GM23338 (cell line): Measurements from ENCODE around the gene SPG21. TPM values are rescaled to one million over a fixed set of nuclear protein-coding genes. Genes with fewer than 3 reads are reported as not detected.

Experiments
- ATAC-seq: fragments of 200-7000 bp; cut with Tn5 transposase; 3 replicates; pipeline ENCODE4 v1.9.1; 2020
- DNase-seq: peaks from one replicate; pipeline ENCODE4 v3.0.0-alpha.2; 2015; ENCODE audit warnings: low spot score
- H2AFZ ChIP-seq: fragments of 200-600 bp; sonication (generic); 2 replicates; pipeline ENCODE4 v1.8.0; 2016; ENCODE audit warnings: antibody characterized with exemption, mild to moderate bottlenecking, moderate library complexity
- H3F3A ChIP-seq: fragments of 200-600 bp; sonication (generic); replicated peaks from 2 replicates; pipeline ENCODE4 v1.8.0; 2017; ENCODE audit warnings: antibody characterized with exemption, mixed run types, low read depth
- H3K27ac ChIP-seq: fragments of 200-600 bp; sonication (generic); 2 replicates; pipeline ENCODE4 v1.6.1; 2016; ENCODE audit warnings: low read depth
- H3K27me3 ChIP-seq: fragments of 200-600 bp; sonication (generic); 2 replicates; pipeline ENCODE4 v1.8.0; 2016; ENCODE audit warnings: mild to moderate bottlenecking, mixed run types, moderate library complexity; ENCODE audit not compliant: insufficient read depth
- H3K36me3 ChIP-seq: fragments of 200-600 bp; sonication (generic); 2 replicates; pipeline ENCODE4 v1.8.0; 2016; ENCODE audit warnings: mild to moderate bottlenecking; ENCODE audit not compliant: insufficient read depth
- H3K4me1 ChIP-seq: fragments of 200-600 bp; sonication (generic); 2 replicates; pipeline ENCODE4 v1.8.0; 2016; ENCODE audit warnings: mild to moderate bottlenecking, moderate library complexity; ENCODE audit not compliant: insufficient read depth
- H3K4me2 ChIP-seq: fragments of 200-600 bp; sonication (generic); 2 replicates; pipeline ENCODE4 v1.7.1; 2017; ENCODE audit warnings: mixed run types
- H3K4me3 ChIP-seq: fragments of 200-600 bp; sonication (generic); 2 replicates; pipeline ENCODE4 v1.6.1; 2016; ENCODE audit warnings: mixed run types
- H3K79me2 ChIP-seq: fragments of 200-600 bp; sonication (generic); replicated peaks from 2 replicates; pipeline ENCODE4 v1.8.0; 2017; ENCODE audit warnings: mild to moderate bottlenecking; ENCODE audit not compliant: insufficient read depth
- H3K9me2 ChIP-seq: fragments of 200-600 bp; sonication (generic); 2 replicates; pipeline ENCODE4 v1.8.0; 2017; ENCODE audit not compliant: insufficient read depth
- H4K20me1 ChIP-seq: fragments of 200-600 bp; sonication (generic); replicated peaks from 2 replicates; pipeline ENCODE4 v1.8.0; 2017; ENCODE audit warnings: mild to moderate bottlenecking; ENCODE audit not compliant: insufficient read depth
- H3K27ac Mint-ChIP-seq: 2 replicates; pipeline ENCODE4 v1.8.0; 2020; ENCODE audit warnings: inconsistent platforms, mild to moderate bottlenecking, moderate library complexity, mixed read lengths
- H3K27me3 Mint-ChIP-seq: 3 replicates; pipeline ENCODE4 v1.8.0; 2022; ENCODE audit warnings: low read depth, mild to moderate bottlenecking, moderate library complexity, mixed read lengths, inconsistent platforms; ENCODE audit not compliant: insufficient read depth, poor library complexity
- H3K36me3 Mint-ChIP-seq: 3 replicates; pipeline ENCODE4 v1.8.0; 2021; ENCODE audit warnings: low read depth, mild to moderate bottlenecking, inconsistent platforms, moderate library complexity, mixed read lengths
- H3K4me1 Mint-ChIP-seq: 3 replicates; pipeline ENCODE4 v1.8.0; 2020; ENCODE audit warnings: mild to moderate bottlenecking, inconsistent platforms, mixed read lengths
- H3K4me3 Mint-ChIP-seq: 3 replicates; pipeline ENCODE4 v1.8.0; 2021; ENCODE audit warnings: moderate library complexity, mild to moderate bottlenecking, inconsistent platforms, mixed read lengths
- H3K9me3 Mint-ChIP-seq: 3 replicates; pipeline ENCODE4 v1.8.0; 2020; ENCODE audit warnings: moderate library complexity, mild to moderate bottlenecking, inconsistent platforms, mixed read lengths
- CREB1 ChIP-seq: fragments of 250-450 bp; sonication (Bioruptor Pico); IDR thresholded peaks from 2 replicates; pipeline ENCODE4 v1.5.0; 2020; ENCODE audit warnings: low read depth, mild to moderate bottlenecking, moderate library complexity
- EZH2phosphoT487 ChIP-seq: fragments of 200-600 bp; sonication (generic); IDR thresholded peaks from one replicate; pipeline ENCODE4 v1.8.1; 2018; ENCODE audit warnings: antibody characterized with exemption; ENCODE audit not compliant: unreplicated experiment
- JUNB ChIP-seq: IDR thresholded peaks from one replicate; pipeline ENCODE4 v1.6.1; 2016; ENCODE audit warnings: antibody characterized with exemption; ENCODE audit not compliant: unreplicated experiment
- POLR2AphosphoS5 ChIP-seq: IDR thresholded peaks from 2 replicates; pipeline ENCODE4 v1.6.1; 2016; ENCODE audit warnings: antibody characterized with exemption, low read depth
- STAT1 ChIP-seq: IDR thresholded peaks from one replicate; pipeline ENCODE4 v1.6.1; 2016; ENCODE audit warnings: antibody characterized with exemption; ENCODE audit not compliant: unreplicated experiment
- ZNF114 ChIP-seq: fragments of 250-450 bp; sonication (Bioruptor Pico); IDR thresholded peaks from 2 replicates; pipeline ENCODE4 v1.5.0; 2020; ENCODE audit warnings: mild to moderate bottlenecking, moderate library complexity
- ZNF331 ChIP-seq: fragments of 250-450 bp; sonication (Bioruptor Pico); IDR thresholded peaks from 2 replicates; pipeline ENCODE4 v1.5.0; 2020; ENCODE audit warnings: low read depth, mild to moderate bottlenecking, moderate library complexity
- polyA plus RNA-seq: library from polyadenylated mRNA; unstranded; fragments of >200 nt; fragmentation: Nextera tagmentation; extraction: Ambion mirVana; gene quantifications from 2 replicates; pipeline ENCODE4 v1.2.1, GENCODE V29; 2016
- total RNA-seq: library from RNA; depleted of rRNA; stranded (reverse); fragments of >200 nt; shearing (Covaris generic); gene quantifications from 2 replicates; pipeline ENCODE4 v1.2.3, GENCODE V29; 2014
- TF ChIP-seq, protein P1 (sequence below): IDR thresholded peaks from one replicate; pipeline ENCODE4 v1.6.1; 2018; ENCODE audit warnings: antibody characterized with exemption; ENCODE audit not compliant: unreplicated experiment
- TF ChIP-seq, protein P2 (sequence below): IDR thresholded peaks from 2 replicates; pipeline ENCODE4 v1.6.1; 2016; ENCODE audit warnings: antibody characterized with exemption
- TF ChIP-seq, protein P3 (sequence below), 2 experiments: fragments of 200-600 bp in 1 of 2; sonication (generic) in 1 of 2; conservative IDR thresholded peaks; 2 replicates each; pipeline versions ENCODE4 v1.5.1 to v1.6.1; 2016 to 2017; ENCODE audit warnings: antibody characterized with exemption in 2 of 2, low read depth in 2 of 2, mild to moderate bottlenecking in 2 of 2, moderate library complexity in 1 of 2

Gene SPG21
- total and polyA plus RNA-seq, 2 experiments from 2014 or later, result 81.0 to 102 TPM

DNA sequence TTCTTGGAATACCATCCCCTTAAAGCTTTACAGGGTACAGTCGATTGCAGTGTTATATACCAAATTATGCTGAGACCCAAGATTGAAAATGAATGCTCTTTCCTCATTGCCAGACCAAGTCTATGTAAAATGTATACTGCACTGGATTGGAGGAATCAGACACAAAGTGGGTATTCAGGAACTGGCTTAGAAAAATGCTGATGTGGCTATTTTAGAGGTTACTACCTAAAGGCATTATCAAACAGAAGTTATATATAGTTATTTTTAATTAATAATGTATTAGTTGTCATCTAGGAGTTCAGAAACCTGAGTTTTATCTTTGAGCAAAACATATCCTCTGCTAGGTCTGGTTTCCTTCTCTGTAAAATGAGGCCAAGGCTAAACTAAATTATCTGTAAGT, 3.6 kb upstream of the SPG21 start:
- H3K27me3 Mint-ChIP-seq, result no peaks in the 10 kb centered on the region

GRCh38 chr15:64991536-64992135, 1.9 kb upstream of the SPG21 start:
- Histone ChIP-seq H4K20me1 (peaks cover 6% of the 10 kb centered on the region; the same call in 1 of the 2 replicates), H3K27me3 (no peaks in the 10 kb centered on the region), H3K4me3 (no peak overlapping the region), H3K9me2 (no peaks in the 10 kb centered on the region), H3F3A (peaks cover 8% of the 10 kb centered on the region), H3K36me3 (no peaks in the 10 kb centered on the region), H3K27ac (no peak overlapping the region), H3K4me2 (no peak overlapping the region), H3K79me2 (peaks cover 19% of the 10 kb centered on the region), H3K4me1 (no peaks in the 10 kb centered on the region; the same call in 1 of the 2 replicates), H2AFZ (no peak overlapping the region)
- TF ChIP-seq, protein P1, sequence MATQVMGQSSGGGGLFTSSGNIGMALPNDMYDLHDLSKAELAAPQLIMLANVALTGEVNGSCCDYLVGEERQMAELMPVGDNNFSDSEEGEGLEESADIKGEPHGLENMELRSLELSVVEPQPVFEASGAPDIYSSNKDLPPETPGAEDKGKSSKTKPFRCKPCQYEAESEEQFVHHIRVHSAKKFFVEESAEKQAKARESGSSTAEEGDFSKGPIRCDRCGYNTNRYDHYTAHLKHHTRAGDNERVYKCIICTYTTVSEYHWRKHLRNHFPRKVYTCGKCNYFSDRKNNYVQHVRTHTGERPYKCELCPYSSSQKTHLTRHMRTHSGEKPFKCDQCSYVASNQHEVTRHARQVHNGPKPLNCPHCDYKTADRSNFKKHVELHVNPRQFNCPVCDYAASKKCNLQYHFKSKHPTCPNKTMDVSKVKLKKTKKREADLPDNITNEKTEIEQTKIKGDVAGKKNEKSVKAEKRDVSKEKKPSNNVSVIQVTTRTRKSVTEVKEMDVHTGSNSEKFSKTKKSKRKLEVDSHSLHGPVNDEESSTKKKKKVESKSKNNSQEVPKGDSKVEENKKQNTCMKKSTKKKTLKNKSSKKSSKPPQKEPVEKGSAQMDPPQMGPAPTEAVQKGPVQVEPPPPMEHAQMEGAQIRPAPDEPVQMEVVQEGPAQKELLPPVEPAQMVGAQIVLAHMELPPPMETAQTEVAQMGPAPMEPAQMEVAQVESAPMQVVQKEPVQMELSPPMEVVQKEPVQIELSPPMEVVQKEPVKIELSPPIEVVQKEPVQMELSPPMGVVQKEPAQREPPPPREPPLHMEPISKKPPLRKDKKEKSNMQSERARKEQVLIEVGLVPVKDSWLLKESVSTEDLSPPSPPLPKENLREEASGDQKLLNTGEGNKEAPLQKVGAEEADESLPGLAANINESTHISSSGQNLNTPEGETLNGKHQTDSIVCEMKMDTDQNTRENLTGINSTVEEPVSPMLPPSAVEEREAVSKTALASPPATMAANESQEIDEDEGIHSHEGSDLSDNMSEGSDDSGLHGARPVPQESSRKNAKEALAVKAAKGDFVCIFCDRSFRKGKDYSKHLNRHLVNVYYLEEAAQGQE, result no peak
- TF ChIP-seq ZNF114 (CRISPR knock-in tag), result no peak
- no peak for TF ChIP-seq CREB1 (CRISPR knock-in tag)
- TF ChIP-seq, protein P2, sequence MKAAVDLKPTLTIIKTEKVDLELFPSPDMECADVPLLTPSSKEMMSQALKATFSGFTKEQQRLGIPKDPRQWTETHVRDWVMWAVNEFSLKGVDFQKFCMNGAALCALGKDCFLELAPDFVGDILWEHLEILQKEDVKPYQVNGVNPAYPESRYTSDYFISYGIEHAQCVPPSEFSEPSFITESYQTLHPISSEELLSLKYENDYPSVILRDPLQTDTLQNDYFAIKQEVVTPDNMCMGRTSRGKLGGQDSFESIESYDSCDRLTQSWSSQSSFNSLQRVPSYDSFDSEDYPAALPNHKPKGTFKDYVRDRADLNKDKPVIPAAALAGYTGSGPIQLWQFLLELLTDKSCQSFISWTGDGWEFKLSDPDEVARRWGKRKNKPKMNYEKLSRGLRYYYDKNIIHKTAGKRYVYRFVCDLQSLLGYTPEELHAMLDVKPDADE, result no peak
- TF ChIP-seq, protein P3, sequence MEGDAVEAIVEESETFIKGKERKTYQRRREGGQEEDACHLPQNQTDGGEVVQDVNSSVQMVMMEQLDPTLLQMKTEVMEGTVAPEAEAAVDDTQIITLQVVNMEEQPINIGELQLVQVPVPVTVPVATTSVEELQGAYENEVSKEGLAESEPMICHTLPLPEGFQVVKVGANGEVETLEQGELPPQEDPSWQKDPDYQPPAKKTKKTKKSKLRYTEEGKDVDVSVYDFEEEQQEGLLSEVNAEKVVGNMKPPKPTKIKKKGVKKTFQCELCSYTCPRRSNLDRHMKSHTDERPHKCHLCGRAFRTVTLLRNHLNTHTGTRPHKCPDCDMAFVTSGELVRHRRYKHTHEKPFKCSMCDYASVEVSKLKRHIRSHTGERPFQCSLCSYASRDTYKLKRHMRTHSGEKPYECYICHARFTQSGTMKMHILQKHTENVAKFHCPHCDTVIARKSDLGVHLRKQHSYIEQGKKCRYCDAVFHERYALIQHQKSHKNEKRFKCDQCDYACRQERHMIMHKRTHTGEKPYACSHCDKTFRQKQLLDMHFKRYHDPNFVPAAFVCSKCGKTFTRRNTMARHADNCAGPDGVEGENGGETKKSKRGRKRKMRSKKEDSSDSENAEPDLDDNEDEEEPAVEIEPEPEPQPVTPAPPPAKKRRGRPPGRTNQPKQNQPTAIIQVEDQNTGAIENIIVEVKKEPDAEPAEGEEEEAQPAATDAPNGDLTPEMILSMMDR (conservative IDR thresholded peaks at IDR 0.05; ENCODE audit: low read depth in 2 of 2), result no peak
- no peak for TF ChIP-seq STAT1
- DNase-seq, result no peak
- no peak overlapping the region for H3K4me3 Mint-ChIP-seq
- no peak for ATAC-seq
- H3K27me3 Mint-ChIP-seq, result no peaks in the 10 kb centered on the region
- H3K36me3 Mint-ChIP-seq, result no peaks in the 10 kb centered on the region; the same call in 2 of the 3 replicates
- H3K27ac Mint-ChIP-seq, result no peak overlapping the region
- no peaks in the 10 kb centered on the region for H3K9me3 Mint-ChIP-seq
- H3K4me1 Mint-ChIP-seq, result peaks cover 8% of the 10 kb centered on the region

More for the DNA sequence above, 3.6 kb upstream of the SPG21 start:
- Histone ChIP-seq H3K4me2 (no peak overlapping the region), H3K4me1 (no peaks in the 10 kb centered on the region; the same call in 1 of the 2 replicates), H3K27me3 (no peaks in the 10 kb centered on the region), H2AFZ (no peak overlapping the region), H3K27ac (no peak overlapping the region), H3K4me3 (no peak overlapping the region), H4K20me1 (no peaks in the 10 kb centered on the region), H3K36me3 (no peaks in the 10 kb centered on the region), H3K79me2 (peaks cover 5% of the 10 kb centered on the region), H3K9me2 (no peaks in the 10 kb centered on the region), H3F3A (peaks cover 8% of the 10 kb centered on the region)
- H3K27ac Mint-ChIP-seq, result no peak overlapping the region
- no peak overlapping the region for H3K4me3 Mint-ChIP-seq
- no peaks in the 10 kb centered on the region for H3K9me3 Mint-ChIP-seq
- H3K36me3 Mint-ChIP-seq, result no peaks in the 10 kb centered on the region; the same call in 2 of the 3 replicates
- no peak for DNase-seq
- TF ChIP-seq, protein P2, result no peak
- no peak for TF ChIP-seq POLR2AphosphoS5
- TF ChIP-seq ZNF331 (CRISPR knock-in tag), result no peak
- TF ChIP-seq CREB1 (CRISPR knock-in tag), result no peak
- no peak for TF ChIP-seq JUNB
- no peak for TF ChIP-seq EZH2phosphoT487
- TF ChIP-seq, protein P3 (conservative IDR thresholded peaks at IDR 0.05; ENCODE audit: low read depth in 2 of 2), result no peak
- H3K4me1 Mint-ChIP-seq, result peaks cover 8% of the 10 kb centered on the region
- ATAC-seq, result no peak
